HEK293T (cell line): ENCODE data around the gene LRMDA.

Source experiments
- FOXK2 ChIP-seq: fragments of 450-650 bp; IDR thresholded peaks from 2 replicates; pipeline ENCODE4 v1.6.1; 2016; ENCODE audit warnings: mild to moderate bottlenecking
- FOXM1 ChIP-seq: fragments of 450-650 bp; IDR thresholded peaks from 2 replicates; pipeline ENCODE4 v1.6.1; 2017; ENCODE audit warnings: mild to moderate bottlenecking, borderline replicate concordance

- TF ChIP-seq FOXM1 (no peak), FOXK2 (no peak)
Measured at GRCh38 chr10:75936841-75937240, 505.4 kb downstream of the LRMDA start.
